Panc1 (cell line): ENCODE measurements around the gene FCF1. TPM values are rescaled to one million over a fixed set of nuclear protein-coding genes. Genes with fewer than 3 reads are reported as not detected.

Experiments
- ATAC-seq: fragments of 200-7000 bp; cut with Tn5 transposase; 2 replicates; pipeline ENCODE4 v1.9.1; 2020; ENCODE audit warnings: mild to moderate bottlenecking, moderate library complexity
- BruUV-seq: library from RNA; stranded (reverse); fragments of 400-500 nt; replicated peaks from 2 replicates; lab custom pipeline; 2021; lab: Mats Ljungman, UMichigan
- CTCF ChIA-PET: fragments of 300-600 bp; sonication (Branson Sonifier 250); formaldehyde crosslinking; loops from one replicate; lab custom pipeline; 2022; ENCODE audit warnings: antibody characterized with exemption; lab: Charles Lee
- POLR2A ChIA-PET: fragments of 300-600 bp; sonication (Branson Sonifier 250); formaldehyde crosslinking; loops from one replicate; lab custom pipeline; 2022; ENCODE audit warnings: antibody characterized with exemption; lab: Charles Lee
- DNase-seq: peaks from one replicate; pipeline ENCODE4 v3.0.0-alpha.2; 2010; ENCODE audit warnings: low read depth, low spot score
- H3K27ac ChIP-seq: 2 replicates; pipeline ENCODE4 v1.5.1; 2011; ENCODE audit warnings: mild to moderate bottlenecking, low read length, inconsistent platforms
- H3K27me3 ChIP-seq: fragments of 200-500 bp; sonication (Bioruptor generic); 2 replicates; pipeline ENCODE4 v1.6.0; 2014; ENCODE audit warnings: low read length, inconsistent platforms; ENCODE audit not compliant: control insufficient read depth, insufficient read depth
- H3K36me3 ChIP-seq: fragments of 200-500 bp; sonication (Bioruptor generic); 2 replicates; pipeline ENCODE4 v1.5.1; 2014; ENCODE audit warnings: inconsistent platforms, mild to moderate bottlenecking, low read length, moderate library complexity; ENCODE audit not compliant: control insufficient read depth, insufficient read depth
- H3K4me1 ChIP-seq: 2 replicates; pipeline ENCODE4 v1.5.1; 2011; ENCODE audit warnings: inconsistent platforms, mild to moderate bottlenecking, low read length, moderate library complexity; ENCODE audit not compliant: control insufficient read depth, insufficient read depth
- H3K4me3 ChIP-seq, 2 experiments: 2 replicates each; pipeline ENCODE4 v1.5.1; 2011 to 2012; ENCODE audit warnings: low read depth in 2 of 2, low read length in 2 of 2, mild to moderate bottlenecking in 2 of 2, inconsistent platforms in 1 of 2, moderate library complexity in 1 of 2
- H3K9me3 ChIP-seq: fragments of 200-500 bp; sonication (Bioruptor generic); 2 replicates; pipeline ENCODE4 v1.5.1; 2014; ENCODE audit warnings: low read depth, mild to moderate bottlenecking, inconsistent platforms, low read length, moderate library complexity; ENCODE audit not compliant: control insufficient read depth, insufficient read depth
- POLR2AphosphoS5 ChIP-seq: IDR thresholded peaks from 2 replicates; pipeline ENCODE4 v1.6.1; 2012; ENCODE audit warnings: mild to moderate bottlenecking, low read depth, low read length, moderate library complexity
- SIN3A ChIP-seq: IDR thresholded peaks from 2 replicates; pipeline ENCODE4 v1.6.1; 2012; ENCODE audit warnings: low read depth, mild to moderate bottlenecking, low read length, moderate library complexity, borderline replicate concordance; ENCODE audit not compliant: insufficient read depth
- TCF7L2 ChIP-seq: IDR thresholded peaks from 2 replicates; pipeline ENCODE4 v1.6.1; 2011; ENCODE audit warnings: mild to moderate bottlenecking, low read depth, low read length, inconsistent platforms
- in situ Hi-C: cut with HindIII; loops from 2 replicates; pipeline ENCODE4 v1.10.0; 2016; ENCODE audit warnings: low sequenced_read_pairs, low pct_unique_long_range_greater_than_20kb
- intact Hi-C: fragments of 100-400 bp; cut with micrococcal nuclease; formaldehyde crosslinking; loops from one replicate; pipeline ENCODE4 v1.10.0; 2022; ENCODE audit not compliant: unreplicated experiment
- total RNA-seq: library from RNA; stranded (reverse); gene quantifications from one replicate; pipeline ENCODE4 v1.2.1, GENCODE V29; 2021; ENCODE audit not compliant: unreplicated experiment
- TF ChIP-seq, protein P1 (sequence below): fragments of 450-650 bp; IDR thresholded peaks from 2 replicates; pipeline ENCODE4 v1.5.1; 2017; ENCODE audit warnings: mild to moderate bottlenecking
- TF ChIP-seq, protein P2 (sequence below), 2 experiments: IDR thresholded peaks; 2 replicates each; pipeline ENCODE4 v1.6.1; 2011 to 2012; ENCODE audit warnings: low read depth in 2 of 2, control low read depth in 1 of 2, low read length in 1 of 2, mild to moderate bottlenecking in 1 of 2, moderate library complexity in 1 of 2; ENCODE audit not compliant: insufficient read depth in 1 of 2

The FCF1 gene
- total RNA-seq, 1 experiment from 2014 or later: 41.5 TPM

DNA sequence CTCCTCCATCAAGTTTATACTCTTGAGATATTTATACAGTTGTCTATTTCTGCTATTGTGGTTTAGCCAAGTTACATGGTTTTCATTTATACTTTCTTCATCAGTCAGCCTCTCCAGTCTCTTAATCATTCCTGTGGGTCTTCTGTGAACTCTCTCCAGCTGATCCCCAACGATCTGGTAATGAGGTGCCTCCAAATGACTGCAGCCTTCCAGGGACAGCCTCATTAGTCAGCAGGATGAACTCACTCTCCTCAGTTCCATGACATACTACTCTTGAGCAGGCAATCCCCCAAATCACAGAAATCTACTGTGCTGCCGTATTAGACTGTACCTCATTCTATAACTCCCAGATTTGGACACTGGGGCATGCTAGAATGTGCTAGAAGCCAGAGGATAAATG lies 15.4 kb upstream of the FCF1 start:
- Histone ChIP-seq H3K27ac (no peak overlapping the region), H3K4me3 (no peak overlapping the region), H3K9me3 (peaks cover 2% of the 10 kb centered on the region; the same call in 1 of the 2 replicates), H3K36me3 (no peaks in the 10 kb centered on the region), H3K27me3 (no peaks in the 10 kb centered on the region), H3K4me1 (no peaks in the 10 kb centered on the region)
- CTCF ChIA-PET: no interaction called here
- DNase-seq (no peak), ATAC-seq (no peak)
- TF ChIP-seq TCF7L2 (no peak), POLR2AphosphoS5 (no peak)
- TF ChIP-seq, protein P1, sequence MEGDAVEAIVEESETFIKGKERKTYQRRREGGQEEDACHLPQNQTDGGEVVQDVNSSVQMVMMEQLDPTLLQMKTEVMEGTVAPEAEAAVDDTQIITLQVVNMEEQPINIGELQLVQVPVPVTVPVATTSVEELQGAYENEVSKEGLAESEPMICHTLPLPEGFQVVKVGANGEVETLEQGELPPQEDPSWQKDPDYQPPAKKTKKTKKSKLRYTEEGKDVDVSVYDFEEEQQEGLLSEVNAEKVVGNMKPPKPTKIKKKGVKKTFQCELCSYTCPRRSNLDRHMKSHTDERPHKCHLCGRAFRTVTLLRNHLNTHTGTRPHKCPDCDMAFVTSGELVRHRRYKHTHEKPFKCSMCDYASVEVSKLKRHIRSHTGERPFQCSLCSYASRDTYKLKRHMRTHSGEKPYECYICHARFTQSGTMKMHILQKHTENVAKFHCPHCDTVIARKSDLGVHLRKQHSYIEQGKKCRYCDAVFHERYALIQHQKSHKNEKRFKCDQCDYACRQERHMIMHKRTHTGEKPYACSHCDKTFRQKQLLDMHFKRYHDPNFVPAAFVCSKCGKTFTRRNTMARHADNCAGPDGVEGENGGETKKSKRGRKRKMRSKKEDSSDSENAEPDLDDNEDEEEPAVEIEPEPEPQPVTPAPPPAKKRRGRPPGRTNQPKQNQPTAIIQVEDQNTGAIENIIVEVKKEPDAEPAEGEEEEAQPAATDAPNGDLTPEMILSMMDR: no peak
- POLR2A ChIA-PET: interaction anchor here (0.6 kb wide), 1 partner anchor 9 kb away, joined by 3 read pairs; no protein-coding TSS in a partner anchor
- intact Hi-C loops (no loop called here), in situ Hi-C loops (no loop called here)
- no TSS peak for BruUV-seq

DNA sequence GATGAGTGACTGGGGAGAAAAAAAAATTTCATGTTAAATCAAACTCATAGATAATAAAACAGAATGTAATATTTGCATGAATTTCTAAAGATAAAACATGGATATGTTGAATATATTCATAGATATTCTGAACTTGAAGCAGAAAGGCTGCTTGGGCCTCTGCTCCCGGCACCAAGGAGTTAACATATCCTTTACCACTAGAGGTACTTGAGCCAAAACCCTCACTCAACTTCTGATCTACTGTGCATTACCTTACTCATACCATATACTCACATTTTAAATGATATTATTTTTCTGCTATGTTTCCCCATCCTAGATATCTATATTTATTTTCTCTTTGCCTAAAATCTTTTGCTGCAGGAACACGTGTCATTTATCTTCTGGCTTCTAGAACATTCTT lies 15.0 kb upstream of the FCF1 start:
- no peak overlapping the region for H3K4me3 ChIP-seq
- intact Hi-C loops (no loop called here), in situ Hi-C loops (no loop called here)
- DNase-seq (no peak), ATAC-seq (no peak)
- CTCF ChIA-PET: no interaction called here
- H3K27me3 ChIP-seq: no peaks in the 10 kb centered on the region
- H3K27ac ChIP-seq: no peak overlapping the region
- H3K9me3 ChIP-seq: peaks cover 2% of the 10 kb centered on the region; the same call in 1 of the 2 replicates
- no peaks in the 10 kb centered on the region for H3K4me1 ChIP-seq
- H3K36me3 ChIP-seq: no peaks in the 10 kb centered on the region
- TF ChIP-seq POLR2AphosphoS5 (no peak), SIN3A (no peak), TCF7L2 (no peak)
- TF ChIP-seq, protein P2, sequence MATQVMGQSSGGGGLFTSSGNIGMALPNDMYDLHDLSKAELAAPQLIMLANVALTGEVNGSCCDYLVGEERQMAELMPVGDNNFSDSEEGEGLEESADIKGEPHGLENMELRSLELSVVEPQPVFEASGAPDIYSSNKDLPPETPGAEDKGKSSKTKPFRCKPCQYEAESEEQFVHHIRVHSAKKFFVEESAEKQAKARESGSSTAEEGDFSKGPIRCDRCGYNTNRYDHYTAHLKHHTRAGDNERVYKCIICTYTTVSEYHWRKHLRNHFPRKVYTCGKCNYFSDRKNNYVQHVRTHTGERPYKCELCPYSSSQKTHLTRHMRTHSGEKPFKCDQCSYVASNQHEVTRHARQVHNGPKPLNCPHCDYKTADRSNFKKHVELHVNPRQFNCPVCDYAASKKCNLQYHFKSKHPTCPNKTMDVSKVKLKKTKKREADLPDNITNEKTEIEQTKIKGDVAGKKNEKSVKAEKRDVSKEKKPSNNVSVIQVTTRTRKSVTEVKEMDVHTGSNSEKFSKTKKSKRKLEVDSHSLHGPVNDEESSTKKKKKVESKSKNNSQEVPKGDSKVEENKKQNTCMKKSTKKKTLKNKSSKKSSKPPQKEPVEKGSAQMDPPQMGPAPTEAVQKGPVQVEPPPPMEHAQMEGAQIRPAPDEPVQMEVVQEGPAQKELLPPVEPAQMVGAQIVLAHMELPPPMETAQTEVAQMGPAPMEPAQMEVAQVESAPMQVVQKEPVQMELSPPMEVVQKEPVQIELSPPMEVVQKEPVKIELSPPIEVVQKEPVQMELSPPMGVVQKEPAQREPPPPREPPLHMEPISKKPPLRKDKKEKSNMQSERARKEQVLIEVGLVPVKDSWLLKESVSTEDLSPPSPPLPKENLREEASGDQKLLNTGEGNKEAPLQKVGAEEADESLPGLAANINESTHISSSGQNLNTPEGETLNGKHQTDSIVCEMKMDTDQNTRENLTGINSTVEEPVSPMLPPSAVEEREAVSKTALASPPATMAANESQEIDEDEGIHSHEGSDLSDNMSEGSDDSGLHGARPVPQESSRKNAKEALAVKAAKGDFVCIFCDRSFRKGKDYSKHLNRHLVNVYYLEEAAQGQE (IDR thresholded peaks at IDR 0.05; ENCODE audit: insufficient read depth in 1 of 2, low read depth in 2 of 2, low read length in 1 of 2): no peak
- TF ChIP-seq, protein P1: no peak
- no TSS peak for BruUV-seq
- POLR2A ChIA-PET: no interaction called here
